BLaER1 treated with 17β-estradiol and CSF1 and Interleukin-3, amounts not matched to agents 10 nM and 100 nM (cell line): ENCODE data around the gene RAB40A.
"Not testable (repeated sequence)": the region's sequence is repeated elsewhere in the genome, so short reads cannot be mapped to it uniquely, and the experiment has no call there.

Experiments
- H3K27ac ChIP-seq, 11 experiments: shearing (Covaris generic); formaldehyde crosslinking; 2 replicates each; pipeline ENCODE4 v1.8.1; 2022
- H3K27me3 ChIP-seq, 11 experiments: shearing (Covaris generic); formaldehyde crosslinking; 2 replicates each; pipeline ENCODE4 v1.8.1; 2022
- H3K36me3 ChIP-seq, 11 experiments: shearing (Covaris generic); formaldehyde crosslinking; 2 replicates each; pipeline ENCODE4 v1.8.1; 2022
- H3K4me1 ChIP-seq, 10 experiments: shearing (Covaris generic); formaldehyde crosslinking; 2 replicates each; pipeline ENCODE4 v1.8.1; 2022
- H3K4me2 ChIP-seq, 11 experiments: shearing (Covaris generic); formaldehyde crosslinking; 2 replicates each; pipeline ENCODE4 v1.8.1; 2022
- H3K4me3 ChIP-seq, 10 experiments: shearing (Covaris generic); formaldehyde crosslinking; 2 replicates each; pipeline ENCODE4 v1.8.1; 2022
- H3K9ac ChIP-seq, 11 experiments: shearing (Covaris generic); formaldehyde crosslinking; 2 replicates each; pipeline ENCODE4 v1.8.1; 2022
- H3K9me3 ChIP-seq, 11 experiments: shearing (Covaris generic); formaldehyde crosslinking; replicated peaks in 1 of 11; 2 replicates each; pipeline ENCODE4 v1.8.1; 2022
- H4K20me1 ChIP-seq, 11 experiments: shearing (Covaris generic); formaldehyde crosslinking; 2 replicates each; pipeline ENCODE4 v1.8.1; 2022
- Cebpa-rat ChIP-seq, 11 experiments: shearing (Covaris generic); IDR thresholded peaks; 2 replicates each; pipeline ENCODE4 v1.8.1; 2022

The RAB40A gene

GRCh38 chrX:103488332-103488731 lies 31.0 kb downstream of the RAB40A start:
- no peaks in the 10 kb centered on the region for H3K9me3 ChIP-seq
- no peak overlapping the region for H3K9ac ChIP-seq
- H3K27ac ChIP-seq: no peak overlapping the region
- TF ChIP-seq Cebpa-rat (IDR thresholded peaks at IDR 0.05): no peak
- no peak overlapping the region for H3K4me3 ChIP-seq
- H4K20me1 ChIP-seq: no peaks in the 10 kb centered on the region
- H3K27me3 ChIP-seq: no peaks in the 10 kb centered on the region
- no peaks in the 10 kb centered on the region for H3K36me3 ChIP-seq
- H3K4me2 ChIP-seq: no peak overlapping the region
- H3K4me1 ChIP-seq: peaks cover 0 to 5% (median 0%) of the 10 kb centered on the region in 10 experiments; a peak in 1 of 20 replicates

- Histone ChIP-seq H3K9me3 (no peaks in the 10 kb centered on the region), H3K9ac (no peak overlapping the region), H3K4me3 (no peak overlapping the region), H3K36me3 (no peaks in the 10 kb centered on the region), H3K4me1 (peaks cover 0 to 6% (median 0%) of the 10 kb centered on the region in 10 experiments; a peak in 1 of 20 replicates), H3K4me2 (no peak overlapping the region), H4K20me1 (no peaks in the 10 kb centered on the region), H3K27me3 (no peaks in the 10 kb centered on the region), H3K27ac (no peak overlapping the region)
- no peak for TF ChIP-seq Cebpa-rat (IDR thresholded peaks at IDR 0.05)
Observed at GRCh38 chrX:103483720-103484119, 35.6 kb downstream of the RAB40A start.

GRCh38 chrX:103480526-103480925 lies 38.8 kb downstream of the RAB40A start:
- TF ChIP-seq Cebpa-rat (IDR thresholded peaks at IDR 0.05): no peak
- H3K9me3 ChIP-seq: no peaks in the 10 kb centered on the region
- no peaks in the 10 kb centered on the region for H3K36me3 ChIP-seq
- no peak overlapping the region for H3K9ac ChIP-seq
- H3K4me1 ChIP-seq: peaks cover 0 to 6% (median 0%) of the 10 kb centered on the region in 10 experiments; a peak in 1 of 20 replicates
- H4K20me1 ChIP-seq: no peaks in the 10 kb centered on the region
- no peak overlapping the region for H3K4me2 ChIP-seq
- no peak overlapping the region for H3K27ac ChIP-seq
- H3K4me3 ChIP-seq: no peak overlapping the region
- H3K27me3 ChIP-seq: no peaks in the 10 kb centered on the region

- no peak overlapping the region for H3K4me3 ChIP-seq
- H3K9ac ChIP-seq: no peak overlapping the region
- H3K36me3 ChIP-seq: no peaks in the 10 kb centered on the region
- no peak overlapping the region for H3K4me2 ChIP-seq
- H3K9me3 ChIP-seq: peaks cover 0 to under 1% (median 0%) of the 10 kb centered on the region in 11 experiments; a peak in 1 of 22 replicates
- no peak overlapping the region for H3K27ac ChIP-seq
- no peaks in the 10 kb centered on the region for H3K27me3 ChIP-seq
- H3K4me1 ChIP-seq: peaks cover 0 to 6% (median 0%) of the 10 kb centered on the region in 10 experiments; a peak in 1 of 20 replicates
- no peak for TF ChIP-seq Cebpa-rat (IDR thresholded peaks at IDR 0.05)
- H4K20me1 ChIP-seq: no peaks in the 10 kb centered on the region
Observed at GRCh38 chrX:103477496-103477895, 41.8 kb downstream of the RAB40A start.

GRCh38 chrX:103475381-103475780 lies 43.9 kb downstream of the RAB40A start:
- Histone ChIP-seq H4K20me1 (no peaks in the 10 kb centered on the region), H3K4me1 (no peaks in the 10 kb centered on the region), H3K9me3 (peaks cover 0 to 6% (median 0%) of the 10 kb centered on the region in 11 experiments; a peak in 1 of 22 replicates), H3K4me3 (no peak overlapping the region), H3K36me3 (no peaks in the 10 kb centered on the region), H3K27me3 (no peaks in the 10 kb centered on the region), H3K9ac (no peak overlapping the region), H3K27ac (no peak overlapping the region), H3K4me2 (no peak overlapping the region)
- TF ChIP-seq Cebpa-rat (IDR thresholded peaks at IDR 0.05): no peak

- not testable (repeated sequence) for H3K9me3 ChIP-seq, H3K4me2 ChIP-seq, H3K4me3 ChIP-seq, H3K27me3 ChIP-seq, H3K4me1 ChIP-seq, H4K20me1 ChIP-seq, H3K9ac ChIP-seq, H3K36me3 ChIP-seq, H3K27ac ChIP-seq
Observed at GRCh38 chrX:103469977-103470376, 49.3 kb downstream of the RAB40A start.

- no peak for TF ChIP-seq Cebpa-rat (IDR thresholded peaks at IDR 0.05)
- H3K4me2 ChIP-seq: no peak overlapping the region
- H3K27me3 ChIP-seq: no peaks in the 10 kb centered on the region; a peak in 1 of 22 replicates
- H3K4me1 ChIP-seq: peaks cover 0 to 2% (median 0%) of the 10 kb centered on the region in 10 experiments; a peak in 1 of 20 replicates
- H3K9ac ChIP-seq: no peak overlapping the region
- H3K27ac ChIP-seq: no peak overlapping the region
- no peaks in the 10 kb centered on the region for H4K20me1 ChIP-seq
- no peaks in the 10 kb centered on the region for H3K36me3 ChIP-seq
- no peak overlapping the region for H3K4me3 ChIP-seq
- H3K9me3 ChIP-seq: peaks cover 0 to 6% (median 0%) of the 10 kb centered on the region in 11 experiments; a peak in 1 of 22 replicates
Observed at GRCh38 chrX:103467887-103468286, 51.4 kb downstream of the RAB40A start.

GRCh38 chrX:103467156-103467555 lies 52.1 kb downstream of the RAB40A start:
- TF ChIP-seq Cebpa-rat (IDR thresholded peaks at IDR 0.05): no peak
- no peak overlapping the region for H3K9ac ChIP-seq
- no peak overlapping the region for H3K27ac ChIP-seq
- no peaks in the 10 kb centered on the region; a peak in 1 of 22 replicates for H3K27me3 ChIP-seq
- no peak overlapping the region for H3K4me2 ChIP-seq
- H3K4me3 ChIP-seq: no peak overlapping the region
- no peaks in the 10 kb centered on the region for H3K36me3 ChIP-seq
- peaks cover 0 to 4% (median 0%) of the 10 kb centered on the region in 11 experiments; a peak in 1 of 22 replicates for H3K9me3 ChIP-seq
- H3K4me1 ChIP-seq: peaks cover 0 to 4% (median 0%) of the 10 kb centered on the region in 10 experiments; a peak in 1 of 20 replicates
- no peaks in the 10 kb centered on the region for H4K20me1 ChIP-seq

GRCh38 chrX:103464774-103465117 lies 54.5 kb downstream of the RAB40A start:
- Histone ChIP-seq H3K4me3 (peak overlapping the region in 4 of 10 experiments; percentile 1 to 44 (median 41); a peak in 6 of 20 replicates), H3K27ac (no peak overlapping the region), H3K9me3 (peaks cover 0 to 12% (median 0%) of the 10 kb centered on the region in 11 experiments; a peak in 5 of 22 replicates), H3K36me3 (no peaks in the 10 kb centered on the region), H4K20me1 (no peaks in the 10 kb centered on the region), H3K27me3 (no peaks in the 10 kb centered on the region; a peak in 1 of 22 replicates), H3K4me1 (peaks cover 0 to 4% (median 0%) of the 10 kb centered on the region in 10 experiments; a peak in 2 of 20 replicates), H3K4me2 (peak overlapping the region in 10 of 11 experiments; percentile 3 to 72 (median 38); a peak in 15 of 22 replicates), H3K9ac (no peak overlapping the region)
- no peak for TF ChIP-seq Cebpa-rat (IDR thresholded peaks at IDR 0.05)
